HCT116 (cell line): ENCODE measurements around the gene GSTO2. TPM values are rescaled to one million over a fixed set of nuclear protein-coding genes. Genes with fewer than 3 reads are reported as not detected.

Experiments used
- ATAC-seq: fragments of 200-7000 bp; cut with Tn5 transposase; 2 replicates; pipeline ENCODE4 v1.9.1; 2020; ENCODE audit warnings: mild to moderate bottlenecking, moderate library complexity
- BruUV-seq: library from RNA; stranded (reverse); fragments of 400-500 nt; replicated peaks from 2 replicates; lab custom pipeline; 2021; lab: Mats Ljungman, UMichigan
- CTCF ChIA-PET: fragments of 300-600 bp; sonication (Branson Sonifier 250); formaldehyde crosslinking; loops from one replicate; lab custom pipeline; 2021; ENCODE audit warnings: antibody characterized with exemption; lab: Charles Lee
- POLR2A ChIA-PET: fragments of 300-600, 350-600 bp; sonication (Branson Sonifier 250); formaldehyde crosslinking; loops from one replicate; lab custom pipeline; 2021; ENCODE audit warnings: antibody characterized with exemption; lab: Charles Lee
- RAD21 ChIA-PET, 2 experiments: fragments of 300-600 bp; sonication (Branson Sonifier 250); formaldehyde crosslinking; loops; one replicate each; lab custom pipeline; 2023; ENCODE audit warnings: low total read pairs in 2 of 2; ENCODE audit not compliant: uncharacterized antibody in 2 of 2, unreplicated experiment in 2 of 2, low non-redundant PET in 1 of 2; lab: Charles Lee
- DNase-seq: peaks from one replicate; pipeline ENCODE4 v3.0.0-alpha.2; 2010; ENCODE audit warnings: low read depth, low spot score
- H2AFZ ChIP-seq: fragments of 200-600 bp; shearing (Covaris generic), sonication (generic); 2 replicates; pipeline ENCODE4 v1.6.1; 2017; ENCODE audit warnings: low read depth, mixed run types, mixed read lengths, antibody characterized with exemption, low read length; ENCODE audit not compliant: poor library complexity, severe bottlenecking
- H3K27ac ChIP-seq: 2 replicates; pipeline ENCODE4 v1.5.1; 2012; ENCODE audit warnings: low read depth, low read length
- H3K27me3 ChIP-seq: fragments of 200-600 bp; sonication (generic); 2 replicates; pipeline ENCODE4 v1.6.1; 2016; ENCODE audit warnings: mixed run types, low read length, mixed read lengths; ENCODE audit not compliant: insufficient read depth
- H3K36me3 ChIP-seq, 2 experiments: fragments of 200-500 bp in 1 of 2; fragments of 200-600 bp in 1 of 2; sonication (Bioruptor generic) in 1 of 2; sonication (generic) in 1 of 2; 2 replicates each; pipeline versions ENCODE4 v1.5.1 to v1.6.1; 2014 to 2016; ENCODE audit warnings: low read length in 2 of 2, inconsistent platforms in 1 of 2, mixed read lengths in 1 of 2, mixed run types in 1 of 2; ENCODE audit not compliant: insufficient read depth in 2 of 2, control insufficient read depth in 1 of 2
- H3K4me1 ChIP-seq, 2 experiments: fragments of 200-600 bp in 1 of 2; sonication (generic) in 1 of 2; 2 replicates each; pipeline versions ENCODE4 v1.5.1 to v1.6.1; 2012 to 2017; ENCODE audit warnings: low read length in 2 of 2, inconsistent platforms in 1 of 2, mild to moderate bottlenecking in 1 of 2, mixed read lengths in 1 of 2, mixed run types in 1 of 2, moderate library complexity in 1 of 2; ENCODE audit not compliant: insufficient read depth in 2 of 2, control insufficient read depth in 1 of 2
- H3K4me2 ChIP-seq: fragments of 200-600 bp; sonication (generic); 2 replicates; pipeline ENCODE4 v1.6.1; 2017; ENCODE audit warnings: mixed run types, low read length, mixed read lengths
- H3K4me3 ChIP-seq, 2 experiments: fragments of 200-600 bp in 1 of 2; sonication (generic) in 1 of 2; replicated peaks in 1 of 2; 2 replicates each; pipeline ENCODE4 v1.5.1; 2011 to 2016; ENCODE audit warnings: low read length in 2 of 2, control low read depth in 1 of 2, low read depth in 1 of 2, mild to moderate bottlenecking in 1 of 2, mixed read lengths in 1 of 2, mixed run types in 1 of 2
- H3K79me2 ChIP-seq: fragments of 200-600 bp; sonication (generic); 2 replicates; pipeline ENCODE4 v1.6.1; 2017; ENCODE audit warnings: mild to moderate bottlenecking, mixed run types, low read length, moderate library complexity, mixed read lengths; ENCODE audit not compliant: insufficient read depth
- H3K9ac ChIP-seq: fragments of 200-600 bp; sonication (generic); 2 replicates; pipeline ENCODE4 v1.6.1; 2016; ENCODE audit warnings: low read length, mixed read lengths
- H3K9me2 ChIP-seq: fragments of 200-600 bp; sonication (generic), shearing (Covaris generic); 2 replicates; pipeline ENCODE4 v1.6.1; 2017; ENCODE audit warnings: mixed run types, mild to moderate bottlenecking, moderate library complexity; ENCODE audit not compliant: insufficient read depth
- H3K9me3 ChIP-seq, 2 experiments: fragments of 200-500 bp in 1 of 2; fragments of 200-600 bp in 1 of 2; sonication (Bioruptor generic) in 1 of 2; sonication (generic) in 1 of 2; 2 replicates each; pipeline ENCODE4 v1.6.1; 2014 to 2017; ENCODE audit warnings: low read length in 2 of 2, mixed read lengths in 2 of 2, inconsistent platforms in 1 of 2, low read depth in 1 of 2, mild to moderate bottlenecking in 1 of 2, mixed run types in 1 of 2, moderate library complexity in 1 of 2; ENCODE audit not compliant: control insufficient read depth in 1 of 2, insufficient read depth in 1 of 2
- H4K20me1 ChIP-seq: fragments of 200-600 bp; sonication (generic), shearing (Covaris generic); 2 replicates; pipeline ENCODE4 v1.6.1; 2017; ENCODE audit warnings: mixed run types, mild to moderate bottlenecking, moderate library complexity; ENCODE audit not compliant: insufficient read depth
- CBX3 ChIP-seq: IDR thresholded peaks from 2 replicates; pipeline ENCODE4 v1.6.1; 2012; ENCODE audit warnings: low read depth
- CTCF ChIP-seq, 3 experiments: fragments of 200-600 bp in 1 of 3; sonication (generic) in 1 of 3; IDR thresholded peaks in 2 of 3; conservative IDR thresholded peaks in 1 of 3; 2 replicates each; pipeline ENCODE4 v1.5.1; 2012 to 2017; ENCODE audit warnings: low read depth in 2 of 3, low read length in 2 of 3, antibody characterized with exemption in 1 of 3, borderline replicate concordance in 1 of 3, control low read depth in 1 of 3, mild to moderate bottlenecking in 1 of 3, mixed read lengths in 1 of 3, mixed run types in 1 of 3, moderate library complexity in 1 of 3; ENCODE audit not compliant: insufficient read depth in 1 of 3
- ELF1 ChIP-seq: IDR thresholded peaks from 2 replicates; pipeline ENCODE4 v1.6.1; 2012; ENCODE audit warnings: low read depth, borderline replicate concordance
- EZH2 ChIP-seq: fragments of 200-600 bp; sonication (generic); IDR thresholded peaks from 2 replicates; pipeline ENCODE4 v1.6.1; 2017; ENCODE audit warnings: antibody characterized with exemption, mixed run types
- FOSL1 ChIP-seq: IDR thresholded peaks from 2 replicates; pipeline ENCODE4 v1.6.1; 2012; ENCODE audit warnings: low read depth
- JUND ChIP-seq: IDR thresholded peaks from 2 replicates; pipeline ENCODE4 v1.6.1; 2012
- RAD21 ChIP-seq: IDR thresholded peaks from 2 replicates; pipeline ENCODE4 v1.6.1; 2012; ENCODE audit warnings: low read depth, mild to moderate bottlenecking
- SIN3A ChIP-seq: IDR thresholded peaks from 2 replicates; pipeline ENCODE4 v1.6.1; 2012; ENCODE audit warnings: low read depth
- SRF ChIP-seq: IDR thresholded peaks from 2 replicates; pipeline ENCODE4 v1.6.1; 2012; ENCODE audit warnings: low read depth
- ZBTB33 ChIP-seq: IDR thresholded peaks from 2 replicates; pipeline ENCODE4 v1.6.1; 2011; ENCODE audit warnings: mild to moderate bottlenecking, low read length, moderate library complexity; ENCODE audit not compliant: insufficient replicate concordance; ENCODE audit errors: extremely low read depth
- ZNF274 ChIP-seq: fragments of 200-500 bp; sonication (Bioruptor generic); IDR thresholded peaks from 2 replicates; pipeline ENCODE4 v1.6.1; 2014; ENCODE audit warnings: mild to moderate bottlenecking, low read depth, low read length, inconsistent platforms
- intact Hi-C: fragments of 100-400 bp; cut with micrococcal nuclease; formaldehyde crosslinking; loops from 2 replicates; pipeline ENCODE4 v1.10.0; 2022
- total RNA-seq: library from RNA; stranded (reverse); gene quantifications from one replicate; pipeline ENCODE4 v1.2.1, GENCODE V29; 2021; ENCODE audit not compliant: unreplicated experiment

GSTO2 gene
- total RNA-seq, 1 experiment from 2014 or later: 115 TPM

GRCh38 chr10:104243512-104243911 lies 25.5 kb upstream of the GSTO2 start:
- intact Hi-C loops: no loop called here
- RAD21 ChIA-PET: no interaction called here
- BruUV-seq: no TSS peak

GRCh38 chr10:104245066-104245632 lies 23.8 kb upstream of the GSTO2 start:
- CTCF ChIA-PET: no interaction called here
- H3K4me2 ChIP-seq: no peak overlapping the region
- no TSS peak for BruUV-seq
- no peaks in the 10 kb centered on the region for H3K36me3 ChIP-seq
- intact Hi-C loops: no loop called here
- no peaks in the 10 kb centered on the region for H3K9me2 ChIP-seq
- H4K20me1 ChIP-seq: no peaks in the 10 kb centered on the region
- no peak overlapping the region for H3K27ac ChIP-seq
- no peak for DNase-seq
- peaks cover 0 to 15% of the 10 kb centered on the region in 2 experiments; a peak in 1 of 4 replicates for H3K9me3 ChIP-seq
- POLR2A ChIA-PET: no interaction called here
- H2AFZ ChIP-seq: no peak overlapping the region
- no peaks in the 10 kb centered on the region for H3K27me3 ChIP-seq
- no peak overlapping the region for H3K4me3 ChIP-seq
- no peak overlapping the region for H3K9ac ChIP-seq
- ATAC-seq: 0 out of 2 replicates have a peak, but pooled peaks have one; percentile 22
- H3K79me2 ChIP-seq: no peaks in the 10 kb centered on the region
- H3K4me1 ChIP-seq: peaks cover 0 to 7% of the 10 kb centered on the region in 2 experiments; a peak in 1 of 4 replicates
- RAD21 ChIA-PET: no interaction called here
- TF ChIP-seq SIN3A (no peak), ZNF274 (no peak), SRF (no peak), EZH2 (no peak), CTCF (IDR thresholded peaks at IDR 0.05 in 2 of 3, conservative IDR thresholded peaks at IDR 0.05 in 1 of 3; ENCODE audit: borderline replicate concordance in 1 of 3, insufficient read depth in 1 of 3, low read depth in 2 of 3, low read length in 2 of 3) (no peak), JUND (no peak), CBX3 (no peak), ELF1 (no peak), ZBTB33 (no peak), RAD21 (no peak), FOSL1 (no peak)

More at GRCh38 chr10:104243512-104243911, 25.5 kb upstream of the GSTO2 start:
- no peak for ATAC-seq
- H3K4me3 ChIP-seq: no peak overlapping the region
- no peaks in the 10 kb centered on the region for H4K20me1 ChIP-seq
- H3K9me3 ChIP-seq: peaks cover 0 to 12% of the 10 kb centered on the region in 2 experiments; a peak in 1 of 4 replicates
- H3K79me2 ChIP-seq: no peaks in the 10 kb centered on the region
- H3K4me2 ChIP-seq: no peak overlapping the region
- no peaks in the 10 kb centered on the region for H3K9me2 ChIP-seq
- no peaks in the 10 kb centered on the region for H3K27me3 ChIP-seq
- H3K36me3 ChIP-seq: no peaks in the 10 kb centered on the region
- no peak overlapping the region for H2AFZ ChIP-seq
- H3K9ac ChIP-seq: no peak overlapping the region
- H3K4me1 ChIP-seq: peaks cover 0 to 7% of the 10 kb centered on the region in 2 experiments; a peak in 1 of 4 replicates
- ChIA-PET CTCF (no interaction called here), POLR2A (no interaction called here)
- H3K27ac ChIP-seq: no peak overlapping the region
- no peak for TF ChIP-seq ZNF274
- no peak for TF ChIP-seq JUND
- no peak for DNase-seq
